HL-60 (cell line): ENCODE results near the gene RASD2.

Experiments used
- DNase-seq, 2 experiments: peaks; one replicate each; pipeline ENCODE4 v3.0.0-alpha.2; 2010 to 2020; ENCODE audit warnings: low read depth in 1 of 2, low spot score in 1 of 2
- H3K27ac ChIP-seq: fragments of 250-450 bp; sonication (Bioruptor Pico); replicated peaks from 2 replicates; pipeline ENCODE4 v1.5.1; 2020; ENCODE audit warnings: mild to moderate bottlenecking, moderate library complexity
- H3K27me3 ChIP-seq: fragments of 250-450 bp; sonication (Bioruptor Pico); 2 replicates; pipeline ENCODE4 v1.5.1; 2021; ENCODE audit warnings: mild to moderate bottlenecking, moderate library complexity; ENCODE audit not compliant: insufficient read depth, poor library complexity, severe bottlenecking
- H3K4me3 ChIP-seq: replicated peaks from 2 replicates; pipeline ENCODE4 v1.5.1; 2011; ENCODE audit warnings: mild to moderate bottlenecking, control low read depth, low read length; ENCODE audit not compliant: insufficient read depth
- GABPA ChIP-seq: IDR thresholded peaks from 2 replicates; pipeline ENCODE4 v1.6.1; 2012; ENCODE audit warnings: low read depth
- POLR2AphosphoS5 ChIP-seq: IDR thresholded peaks from 2 replicates; pipeline ENCODE4 v1.6.1; 2012; ENCODE audit warnings: low read depth
- SPI1 ChIP-seq: IDR thresholded peaks from 2 replicates; pipeline ENCODE4 v1.6.1; 2012; ENCODE audit warnings: low read depth, mild to moderate bottlenecking, borderline replicate concordance
- TF ChIP-seq, protein P1 (sequence below): IDR thresholded peaks from one replicate; pipeline ENCODE4 v1.5.1; 2011; ENCODE audit warnings: low read length, control low read depth, inconsistent platforms; ENCODE audit not compliant: insufficient read depth
- TF ChIP-seq, protein P2 (sequence below): IDR thresholded peaks from 2 replicates; pipeline ENCODE4 v1.6.1; 2012; ENCODE audit warnings: low read depth; ENCODE audit not compliant: insufficient replicate concordance

The RASD2 gene

DNA sequence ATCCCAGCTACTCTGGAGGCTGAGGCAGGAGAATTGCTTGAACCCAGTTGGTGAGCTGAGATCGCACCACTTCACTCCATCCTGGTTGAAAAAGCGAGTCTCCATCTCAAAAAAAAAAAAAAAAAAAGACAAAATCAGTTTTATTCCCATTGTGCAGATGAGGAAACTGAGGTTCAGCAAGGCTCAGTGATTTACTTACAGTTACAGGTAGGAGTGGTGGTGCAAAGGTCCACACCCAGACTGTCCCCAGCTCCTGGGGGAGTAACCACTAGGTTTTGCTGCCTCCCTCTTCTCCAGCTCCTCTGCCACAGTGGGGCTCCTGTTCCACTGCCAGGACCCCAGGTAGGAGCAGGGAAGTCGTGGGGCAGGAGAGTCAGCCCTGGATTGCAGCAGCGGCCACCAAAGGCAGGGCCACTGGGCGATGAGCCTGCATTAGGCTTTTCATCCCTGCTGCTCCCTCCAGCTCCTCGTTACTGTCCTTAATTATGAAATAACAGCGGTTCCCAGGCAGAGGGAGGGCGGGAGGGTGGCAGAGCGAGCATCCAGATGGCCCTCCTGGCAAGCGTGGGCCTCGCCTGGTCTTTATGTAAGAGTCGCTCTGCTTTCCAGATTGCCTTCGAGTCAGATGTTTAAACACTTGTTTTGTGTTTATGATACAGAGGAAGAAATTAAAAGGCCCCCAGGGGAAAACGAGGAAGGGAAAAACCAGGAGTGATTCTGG lies 15.5 kb upstream of the RASD2 start:
- DNase-seq: no peak
- H3K27me3 ChIP-seq: no peaks in the 10 kb centered on the region
- no peak overlapping the region for H3K4me3 ChIP-seq
- H3K27ac ChIP-seq: no peak overlapping the region
- TF ChIP-seq, protein P1, sequence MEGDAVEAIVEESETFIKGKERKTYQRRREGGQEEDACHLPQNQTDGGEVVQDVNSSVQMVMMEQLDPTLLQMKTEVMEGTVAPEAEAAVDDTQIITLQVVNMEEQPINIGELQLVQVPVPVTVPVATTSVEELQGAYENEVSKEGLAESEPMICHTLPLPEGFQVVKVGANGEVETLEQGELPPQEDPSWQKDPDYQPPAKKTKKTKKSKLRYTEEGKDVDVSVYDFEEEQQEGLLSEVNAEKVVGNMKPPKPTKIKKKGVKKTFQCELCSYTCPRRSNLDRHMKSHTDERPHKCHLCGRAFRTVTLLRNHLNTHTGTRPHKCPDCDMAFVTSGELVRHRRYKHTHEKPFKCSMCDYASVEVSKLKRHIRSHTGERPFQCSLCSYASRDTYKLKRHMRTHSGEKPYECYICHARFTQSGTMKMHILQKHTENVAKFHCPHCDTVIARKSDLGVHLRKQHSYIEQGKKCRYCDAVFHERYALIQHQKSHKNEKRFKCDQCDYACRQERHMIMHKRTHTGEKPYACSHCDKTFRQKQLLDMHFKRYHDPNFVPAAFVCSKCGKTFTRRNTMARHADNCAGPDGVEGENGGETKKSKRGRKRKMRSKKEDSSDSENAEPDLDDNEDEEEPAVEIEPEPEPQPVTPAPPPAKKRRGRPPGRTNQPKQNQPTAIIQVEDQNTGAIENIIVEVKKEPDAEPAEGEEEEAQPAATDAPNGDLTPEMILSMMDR: no peak
- TF ChIP-seq POLR2AphosphoS5 (no peak), SPI1 (no peak), GABPA (no peak)
- TF ChIP-seq, protein P2, sequence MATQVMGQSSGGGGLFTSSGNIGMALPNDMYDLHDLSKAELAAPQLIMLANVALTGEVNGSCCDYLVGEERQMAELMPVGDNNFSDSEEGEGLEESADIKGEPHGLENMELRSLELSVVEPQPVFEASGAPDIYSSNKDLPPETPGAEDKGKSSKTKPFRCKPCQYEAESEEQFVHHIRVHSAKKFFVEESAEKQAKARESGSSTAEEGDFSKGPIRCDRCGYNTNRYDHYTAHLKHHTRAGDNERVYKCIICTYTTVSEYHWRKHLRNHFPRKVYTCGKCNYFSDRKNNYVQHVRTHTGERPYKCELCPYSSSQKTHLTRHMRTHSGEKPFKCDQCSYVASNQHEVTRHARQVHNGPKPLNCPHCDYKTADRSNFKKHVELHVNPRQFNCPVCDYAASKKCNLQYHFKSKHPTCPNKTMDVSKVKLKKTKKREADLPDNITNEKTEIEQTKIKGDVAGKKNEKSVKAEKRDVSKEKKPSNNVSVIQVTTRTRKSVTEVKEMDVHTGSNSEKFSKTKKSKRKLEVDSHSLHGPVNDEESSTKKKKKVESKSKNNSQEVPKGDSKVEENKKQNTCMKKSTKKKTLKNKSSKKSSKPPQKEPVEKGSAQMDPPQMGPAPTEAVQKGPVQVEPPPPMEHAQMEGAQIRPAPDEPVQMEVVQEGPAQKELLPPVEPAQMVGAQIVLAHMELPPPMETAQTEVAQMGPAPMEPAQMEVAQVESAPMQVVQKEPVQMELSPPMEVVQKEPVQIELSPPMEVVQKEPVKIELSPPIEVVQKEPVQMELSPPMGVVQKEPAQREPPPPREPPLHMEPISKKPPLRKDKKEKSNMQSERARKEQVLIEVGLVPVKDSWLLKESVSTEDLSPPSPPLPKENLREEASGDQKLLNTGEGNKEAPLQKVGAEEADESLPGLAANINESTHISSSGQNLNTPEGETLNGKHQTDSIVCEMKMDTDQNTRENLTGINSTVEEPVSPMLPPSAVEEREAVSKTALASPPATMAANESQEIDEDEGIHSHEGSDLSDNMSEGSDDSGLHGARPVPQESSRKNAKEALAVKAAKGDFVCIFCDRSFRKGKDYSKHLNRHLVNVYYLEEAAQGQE: no peak

DNA sequence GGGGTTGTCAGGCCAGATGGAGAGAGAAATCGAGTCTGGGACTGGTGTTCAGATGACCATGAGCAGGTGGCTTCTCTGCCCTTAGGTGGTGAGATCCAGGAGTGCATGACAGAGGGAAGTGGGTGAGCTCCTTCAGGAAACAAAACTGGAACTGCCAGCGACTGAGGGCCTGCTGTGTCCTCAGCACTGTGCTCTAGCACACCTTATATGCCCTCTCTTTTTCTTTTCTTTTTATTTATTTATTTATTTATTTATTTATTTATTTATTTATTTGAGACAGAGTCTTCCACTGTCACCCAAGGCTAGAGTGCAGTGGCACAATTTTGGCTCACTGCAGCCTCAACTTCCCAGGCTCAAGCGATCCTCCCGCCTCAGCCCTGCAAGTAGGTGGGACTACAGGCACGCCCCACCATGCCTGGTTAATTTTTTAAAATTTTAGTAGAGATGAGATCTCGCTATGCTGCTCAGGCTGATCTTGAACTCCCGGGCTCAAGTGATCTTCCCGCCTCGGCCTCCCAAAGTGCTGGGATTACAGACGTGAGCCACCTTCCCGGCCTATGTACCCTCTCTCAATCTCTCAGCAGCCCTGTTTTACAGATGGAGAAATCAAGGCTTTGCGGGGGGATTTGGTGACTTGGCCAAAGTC lies 14.8 kb upstream of the RASD2 start:
- no peak for DNase-seq
- no peak overlapping the region for H3K4me3 ChIP-seq
- no peaks in the 10 kb centered on the region for H3K27me3 ChIP-seq
- TF ChIP-seq, protein P1: no peak
- TF ChIP-seq, protein P2: no peak
- TF ChIP-seq POLR2AphosphoS5 (no peak), SPI1 (no peak)
- H3K27ac ChIP-seq: no peak overlapping the region

DNA sequence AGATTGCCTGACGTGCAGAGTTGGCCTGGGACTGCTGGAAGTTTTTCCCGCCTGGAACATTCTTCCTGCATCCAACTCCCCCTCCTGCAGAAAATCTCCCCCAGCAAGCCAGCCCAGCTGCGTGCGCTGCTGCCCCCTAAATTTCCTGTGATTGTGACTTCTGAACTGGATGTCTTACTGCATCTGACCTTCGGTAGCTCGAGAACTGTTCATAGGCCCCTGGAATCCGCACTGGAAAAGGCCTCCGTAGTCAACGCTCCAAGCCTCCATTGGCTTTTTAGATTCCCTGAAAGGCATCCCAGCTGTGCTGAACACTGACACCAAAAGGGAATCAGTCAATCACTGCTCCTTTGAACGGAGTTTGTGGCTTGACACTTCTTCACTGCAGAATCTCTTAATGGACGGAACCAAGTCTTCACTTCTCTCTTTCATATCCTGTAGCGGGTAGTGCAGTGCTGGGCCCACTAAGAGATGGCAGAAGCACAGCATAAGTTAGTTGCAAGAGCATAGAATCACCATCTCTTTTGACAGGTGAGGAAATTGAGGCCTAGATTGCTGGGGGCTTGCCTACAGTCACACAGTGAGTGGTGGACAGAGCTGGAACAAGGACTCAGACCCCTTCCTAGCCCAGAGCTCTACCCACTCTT lies 14.2 kb upstream of the RASD2 start:
- H3K4me3 ChIP-seq: no peak overlapping the region
- no peak overlapping the region for H3K27ac ChIP-seq
- TF ChIP-seq, protein P1: no peak
- TF ChIP-seq POLR2AphosphoS5: no peak
- TF ChIP-seq SPI1: no peak
- no peak for TF ChIP-seq GABPA
- TF ChIP-seq, protein P2: no peak
- no peaks in the 10 kb centered on the region for H3K27me3 ChIP-seq
- DNase-seq: no peak
